22Rv1 (cell line): ENCODE data around the gene GAREM2.

Experiments
- H3K27ac ChIP-seq: fragments of 450-650 bp; 2 replicates; pipeline ENCODE4 v1.5.1; 2017
- CTCF ChIP-seq: fragments of 450-650 bp; IDR thresholded peaks from 2 replicates; pipeline ENCODE4 v1.5.1; 2017; ENCODE audit warnings: mild to moderate bottlenecking
- ZFX ChIP-seq: fragments of 450-650 bp; IDR thresholded peaks from 2 replicates; pipeline ENCODE4 v1.6.1; 2017; ENCODE audit warnings: antibody characterized with exemption, borderline replicate concordance

The GAREM2 gene

GRCh38 chr2:26217720-26218119, 44.8 kb downstream of the GAREM2 start:
- no peak for TF ChIP-seq ZFX
- TF ChIP-seq CTCF: no peak

GRCh38 chr2:26223018-26223417, 50.1 kb downstream of the GAREM2 start:
- no peak overlapping the region for H3K27ac ChIP-seq
- TF ChIP-seq CTCF (no peak), ZFX (no peak)

More at GRCh38 chr2:26217720-26218119, 44.8 kb downstream of the GAREM2 start:
- no peak overlapping the region for H3K27ac ChIP-seq

- no peak overlapping the region for H3K27ac ChIP-seq
- no peak for TF ChIP-seq ZFX
- no peak for TF ChIP-seq CTCF
Observed at GRCh38 chr2:26224095-26224494, 51.2 kb downstream of the GAREM2 start.

- no peak for TF ChIP-seq CTCF
- no peak for TF ChIP-seq ZFX
- no peak overlapping the region for H3K27ac ChIP-seq
Observed at GRCh38 chr2:26229595-26229994, 56.7 kb downstream of the GAREM2 start.

- no peak overlapping the region for H3K27ac ChIP-seq
- no peak for TF ChIP-seq ZFX
- no peak for TF ChIP-seq CTCF
Observed at GRCh38 chr2:26230806-26231205, 57.9 kb downstream of the GAREM2 start.

GRCh38 chr2:26235089-26235488, 62.2 kb downstream of the GAREM2 start:
- no peak overlapping the region for H3K27ac ChIP-seq
- TF ChIP-seq ZFX (no peak), CTCF (peak; percentile 39)

- TF ChIP-seq ZFX: no peak
- TF ChIP-seq CTCF: no peak
- no peak overlapping the region for H3K27ac ChIP-seq
Observed at GRCh38 chr2:26237868-26238267, 65.0 kb downstream of the GAREM2 start.
